ENCODE data around the gene DLL3. TPM values are rescaled to one million over a fixed set of nuclear protein-coding genes. Genes with fewer than 3 reads are reported as not detected.
A peak's percentile ranks its signal among the peaks of the same experiment; 100 is the strongest.

DLL3 gene
- total RNA-seq, 1 experiment from 2014 or later = 1.4 TPM

GRCh38 chr19:39502640-39503417 lies 4.1 kb downstream of the DLL3 start:
- Histone ChIP-seq H3K4me3 (no peak overlapping the region), H3K27me3 (ENCODE audit: insufficient read depth, low read depth) (peaks cover 61% of the 10 kb centered on the region), H4K20me1 (ENCODE audit: insufficient read depth) (no peaks in the 10 kb centered on the region), H3F3A (ENCODE audit: insufficient read depth, low read depth) (peaks cover 4% of the 10 kb centered on the region; the same call in 1 of the 2 replicates), H3K36me3 (ENCODE audit: low read depth) (no peaks in the 10 kb centered on the region), H3K9me3 (ENCODE audit: insufficient read depth, low read depth) (no peaks in the 10 kb centered on the region), H3K9me2 (ENCODE audit: insufficient read depth) (no peaks in the 10 kb centered on the region), H3K4me1 (replicated peaks; ENCODE audit: insufficient read depth) (no peaks in the 10 kb centered on the region), H3K79me2 (ENCODE audit: low read depth) (no peaks in the 10 kb centered on the region), H3K4me2 (peak overlapping the region; percentile 42; the same call in 1 of the 2 replicates), H3K27ac (no peak overlapping the region), H2AFZ (no peak overlapping the region)
- TF ChIP-seq EZH2 (IDR thresholded peaks at IDR 0.05; ENCODE audit: low read depth) (no peak), CTCF (conservative IDR thresholded peaks at IDR 0.05) (peak; percentile 75)
- peak in 1 of 2 experiments; percentile 62 for DNase-seq
- no TSS peak for BruUV-seq (replicated peaks)
- POLR2A ChIA-PET (ENCODE audit: unreplicated experiment) = no interaction called here
- CTCF ChIA-PET = interaction anchor here (0.6 kb wide), 1 partner anchor 380 kb away, joined by 6 read pairs; no protein-coding TSS in a partner anchor
- intact Hi-C loops (cut with micrococcal nuclease; ENCODE audit: unreplicated experiment) = no loop called here

DNA sequence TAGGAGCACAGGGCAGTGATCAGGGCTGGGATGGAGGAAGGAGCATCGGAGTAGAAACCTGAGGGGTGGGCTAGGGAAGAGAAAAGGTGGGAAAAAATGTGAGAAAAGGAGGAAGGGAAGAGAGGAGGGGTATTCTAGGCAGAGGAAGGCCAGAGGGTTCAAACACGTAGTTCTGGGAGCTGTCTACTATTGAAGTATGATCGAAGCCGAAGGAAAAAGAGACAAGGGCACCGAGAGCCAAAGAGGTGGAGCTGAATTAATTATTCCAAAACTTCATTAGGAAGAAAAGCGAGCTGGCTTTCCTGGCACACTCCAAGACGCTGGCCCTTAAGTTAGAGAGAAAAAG lies 7.8 kb downstream of the DLL3 start:
- Histone ChIP-seq H2AFZ (no peak overlapping the region), H4K20me1 (ENCODE audit: insufficient read depth) (no peaks in the 10 kb centered on the region), H3K79me2 (ENCODE audit: low read depth) (no peaks in the 10 kb centered on the region), H3K36me3 (ENCODE audit: low read depth) (no peaks in the 10 kb centered on the region), H3K27ac (no peak overlapping the region), H3K9me3 (ENCODE audit: insufficient read depth, low read depth) (no peaks in the 10 kb centered on the region), H3K4me3 (peak overlapping the region; percentile 48; the same call in 1 of the 2 replicates), H3K27me3 (ENCODE audit: insufficient read depth, low read depth) (peaks cover 42% of the 10 kb centered on the region), H3K9me2 (ENCODE audit: insufficient read depth) (no peaks in the 10 kb centered on the region), H3F3A (ENCODE audit: insufficient read depth, low read depth) (peaks cover 4% of the 10 kb centered on the region; the same call in 1 of the 2 replicates), H3K4me2 (peak overlapping the region; percentile 51), H3K4me1 (replicated peaks; ENCODE audit: insufficient read depth) (no peaks in the 10 kb centered on the region)
- intact Hi-C loops (cut with micrococcal nuclease; ENCODE audit: unreplicated experiment) = no loop called here
- TF ChIP-seq EZH2 (IDR thresholded peaks at IDR 0.05; ENCODE audit: low read depth) = no peak
- no peak for TF ChIP-seq CTCF (conservative IDR thresholded peaks at IDR 0.05)
- POLR2A ChIA-PET (ENCODE audit: unreplicated experiment) = no interaction called here
- no TSS peak for BruUV-seq (replicated peaks)
- DNase-seq = no peak
- CTCF ChIA-PET = interaction anchor here (0.6 kb wide), 1 partner anchor 586 kb away, joined by 3 read pairs; no protein-coding TSS in a partner anchor

DNA sequence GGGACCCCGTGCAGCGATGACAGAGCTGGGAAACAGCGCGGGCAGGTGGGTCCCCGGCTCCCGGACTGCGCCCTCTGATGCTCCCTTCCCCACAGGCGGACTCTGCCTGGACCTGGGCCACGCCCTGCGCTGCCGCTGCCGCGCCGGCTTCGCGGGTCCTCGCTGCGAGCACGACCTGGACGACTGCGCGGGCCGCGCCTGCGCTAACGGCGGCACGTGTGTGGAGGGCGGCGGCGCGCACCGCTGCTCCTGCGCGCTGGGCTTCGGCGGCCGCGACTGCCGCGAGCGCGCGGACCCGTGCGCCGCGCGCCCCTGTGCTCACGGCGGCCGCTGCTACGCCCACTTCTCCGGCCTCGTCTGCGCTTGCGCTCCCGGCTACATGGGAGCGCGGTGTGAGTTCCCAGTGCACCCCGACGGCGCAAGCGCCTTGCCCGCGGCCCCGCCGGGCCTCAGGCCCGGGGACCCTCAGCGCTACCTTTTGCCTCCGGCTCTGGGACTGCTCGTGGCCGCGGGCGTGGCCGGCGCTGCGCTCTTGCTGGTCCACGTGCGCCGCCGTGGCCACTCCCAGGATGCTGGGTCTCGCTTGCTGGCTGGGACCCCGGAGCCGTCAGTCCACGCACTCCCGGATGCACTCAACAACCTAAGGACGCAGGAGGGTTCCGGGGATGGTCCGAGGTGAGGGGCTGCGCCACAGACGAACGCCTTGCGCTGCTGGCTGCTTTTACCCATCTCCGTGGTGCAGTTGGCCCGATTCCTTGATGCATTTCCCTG lies 8.4 kb downstream of the DLL3 start:
- Histone ChIP-seq H3K27me3 (ENCODE audit: insufficient read depth, low read depth) (peaks cover 42% of the 10 kb centered on the region), H3K9me3 (ENCODE audit: insufficient read depth, low read depth) (no peaks in the 10 kb centered on the region), H3K4me1 (replicated peaks; ENCODE audit: insufficient read depth) (no peaks in the 10 kb centered on the region), H3K9me2 (ENCODE audit: insufficient read depth) (no peaks in the 10 kb centered on the region), H2AFZ (peak overlapping the region; percentile 80), H3F3A (ENCODE audit: insufficient read depth, low read depth) (peaks cover 4% of the 10 kb centered on the region; the same call in 1 of the 2 replicates), H3K27ac (no peak overlapping the region), H3K4me3 (peak overlapping the region; percentile 48; the same call in 1 of the 2 replicates), H3K79me2 (ENCODE audit: low read depth) (no peaks in the 10 kb centered on the region), H3K36me3 (ENCODE audit: low read depth) (no peaks in the 10 kb centered on the region), H4K20me1 (ENCODE audit: insufficient read depth) (no peaks in the 10 kb centered on the region), H3K4me2 (peak overlapping the region; percentile 51)
- no TSS peak for BruUV-seq (replicated peaks)
- ChIA-PET POLR2A (ENCODE audit: unreplicated experiment) (interaction anchor here (0.6 to 0.7 kb wide), 4 partner anchors 72 to 669 kb away, joined by 3 to 7 read pairs (median 3); partner anchors contain the start of gene RPS16), CTCF (interaction anchor here (0.6 to 0.7 kb wide), 2 partner anchors 407 to 586 kb away, joined by 3 read pairs; no protein-coding TSS in a partner anchor)
- DNase-seq = peak in 1 of 2 experiments; percentile 72
- intact Hi-C loops (cut with micrococcal nuclease; ENCODE audit: unreplicated experiment) = no loop called here
- TF ChIP-seq CTCF (conservative IDR thresholded peaks at IDR 0.05) (no peak), EZH2 (IDR thresholded peaks at IDR 0.05; ENCODE audit: low read depth) (no peak)

Data from PC-9 (cell line).